ENCODE results near the gene HTRA1.

DNA sequence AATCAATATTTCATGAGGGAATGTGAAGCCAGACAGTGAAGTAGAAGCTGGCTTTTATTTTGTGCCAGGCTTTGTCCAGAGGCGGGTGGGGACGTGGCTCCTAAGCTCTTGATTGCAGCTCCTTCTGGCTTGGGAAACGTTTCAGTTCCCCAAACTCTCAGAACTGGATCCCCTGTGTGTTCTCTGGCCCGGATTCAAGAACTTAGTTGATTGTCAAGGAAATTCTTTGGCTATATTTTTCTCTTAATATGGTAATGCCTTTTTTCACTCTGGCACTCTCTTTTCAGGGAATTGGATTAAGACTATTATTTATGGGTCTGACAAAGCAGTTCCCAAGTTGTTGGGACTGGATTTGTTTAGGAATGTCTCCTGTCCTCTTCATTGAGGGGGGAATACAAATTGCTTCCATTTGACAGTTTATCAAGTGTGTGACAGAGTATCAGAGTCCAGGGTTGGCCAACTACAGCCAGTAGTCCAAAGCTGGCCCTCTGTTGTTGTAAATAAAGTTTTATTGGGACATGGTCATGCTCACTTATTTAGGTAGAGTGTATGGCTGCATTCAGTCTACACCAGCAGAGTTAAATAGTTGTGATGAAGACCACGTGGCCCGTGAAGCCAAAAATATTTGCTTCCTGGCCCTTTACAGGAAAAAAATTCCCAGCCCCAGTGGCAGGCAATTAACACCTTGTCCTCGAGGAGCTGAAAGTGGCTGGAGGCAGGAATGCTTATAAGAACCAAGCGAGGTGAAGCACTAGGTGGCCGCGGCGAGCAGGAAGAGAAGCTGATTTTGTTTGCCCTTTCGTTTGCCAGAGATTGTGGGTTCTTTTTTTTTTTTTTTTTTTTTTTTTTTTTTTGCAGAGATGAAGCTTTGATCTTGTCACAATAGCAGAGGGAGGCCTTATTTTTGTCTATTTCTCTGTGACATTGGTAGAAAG is 34.3 kb downstream of the HTRA1 start:
- no peak for TF ChIP-seq POLR2A (IDR thresholded peaks at IDR 0.05)
- TF ChIP-seq, protein P1, sequence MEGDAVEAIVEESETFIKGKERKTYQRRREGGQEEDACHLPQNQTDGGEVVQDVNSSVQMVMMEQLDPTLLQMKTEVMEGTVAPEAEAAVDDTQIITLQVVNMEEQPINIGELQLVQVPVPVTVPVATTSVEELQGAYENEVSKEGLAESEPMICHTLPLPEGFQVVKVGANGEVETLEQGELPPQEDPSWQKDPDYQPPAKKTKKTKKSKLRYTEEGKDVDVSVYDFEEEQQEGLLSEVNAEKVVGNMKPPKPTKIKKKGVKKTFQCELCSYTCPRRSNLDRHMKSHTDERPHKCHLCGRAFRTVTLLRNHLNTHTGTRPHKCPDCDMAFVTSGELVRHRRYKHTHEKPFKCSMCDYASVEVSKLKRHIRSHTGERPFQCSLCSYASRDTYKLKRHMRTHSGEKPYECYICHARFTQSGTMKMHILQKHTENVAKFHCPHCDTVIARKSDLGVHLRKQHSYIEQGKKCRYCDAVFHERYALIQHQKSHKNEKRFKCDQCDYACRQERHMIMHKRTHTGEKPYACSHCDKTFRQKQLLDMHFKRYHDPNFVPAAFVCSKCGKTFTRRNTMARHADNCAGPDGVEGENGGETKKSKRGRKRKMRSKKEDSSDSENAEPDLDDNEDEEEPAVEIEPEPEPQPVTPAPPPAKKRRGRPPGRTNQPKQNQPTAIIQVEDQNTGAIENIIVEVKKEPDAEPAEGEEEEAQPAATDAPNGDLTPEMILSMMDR (IDR thresholded peaks at IDR 0.05): no peak
